Epithelial cell of proximal tubule (primary cell): Measurements from ENCODE around the gene HMBS. TPM values are rescaled to one million over a fixed set of nuclear protein-coding genes. Genes with fewer than 3 reads are reported as not detected.

Source experiments
- DNase-seq: peaks from one replicate; pipeline ENCODE4 v3.0.0-alpha.2; 2011; ENCODE audit warnings: low read depth
- H3K4me3 ChIP-seq: 2 replicates; pipeline ENCODE4 v1.5.1; 2011; ENCODE audit warnings: low read depth, mild to moderate bottlenecking, low read length
- total RNA-seq: library from RNA; depleted of rRNA; stranded (reverse); fragments of >200 nt; gene quantifications from 2 replicates; pipeline ENCODE4 v1.2.3, GENCODE V29; 2015
- TF ChIP-seq, protein P1 (sequence below): conservative IDR thresholded peaks from 2 replicates; pipeline ENCODE4 v1.5.1; 2012; ENCODE audit warnings: low read depth, mild to moderate bottlenecking, low read length

Gene HMBS
- total RNA-seq, 1 donor from 2014 or later, result 17.0 TPM

DNA sequence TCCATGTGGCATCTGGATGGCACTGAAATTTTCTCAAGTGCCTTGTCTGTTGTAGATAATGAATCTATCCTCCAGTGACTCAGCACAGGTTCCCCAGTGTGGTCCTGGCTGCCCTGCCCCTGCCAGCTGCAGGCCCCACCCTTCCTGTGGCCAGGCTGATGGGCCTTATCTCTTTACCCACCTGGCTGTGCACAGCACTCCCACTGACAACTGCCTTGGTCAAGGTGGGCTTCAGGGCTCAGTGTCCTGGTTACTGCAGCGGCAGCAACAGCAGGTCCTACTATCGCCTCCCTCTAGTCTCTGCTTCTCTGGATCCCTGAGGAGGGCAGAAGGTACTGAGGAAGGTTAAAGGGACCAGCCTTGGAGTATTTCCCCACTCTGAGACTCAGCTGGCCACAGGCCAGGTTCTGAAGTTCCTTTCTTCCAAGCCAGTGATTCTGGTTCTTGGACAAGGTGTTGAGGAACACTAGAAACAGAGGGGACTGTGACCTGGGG, 3.1 kb downstream of the HMBS start:
- TF ChIP-seq, protein P1, sequence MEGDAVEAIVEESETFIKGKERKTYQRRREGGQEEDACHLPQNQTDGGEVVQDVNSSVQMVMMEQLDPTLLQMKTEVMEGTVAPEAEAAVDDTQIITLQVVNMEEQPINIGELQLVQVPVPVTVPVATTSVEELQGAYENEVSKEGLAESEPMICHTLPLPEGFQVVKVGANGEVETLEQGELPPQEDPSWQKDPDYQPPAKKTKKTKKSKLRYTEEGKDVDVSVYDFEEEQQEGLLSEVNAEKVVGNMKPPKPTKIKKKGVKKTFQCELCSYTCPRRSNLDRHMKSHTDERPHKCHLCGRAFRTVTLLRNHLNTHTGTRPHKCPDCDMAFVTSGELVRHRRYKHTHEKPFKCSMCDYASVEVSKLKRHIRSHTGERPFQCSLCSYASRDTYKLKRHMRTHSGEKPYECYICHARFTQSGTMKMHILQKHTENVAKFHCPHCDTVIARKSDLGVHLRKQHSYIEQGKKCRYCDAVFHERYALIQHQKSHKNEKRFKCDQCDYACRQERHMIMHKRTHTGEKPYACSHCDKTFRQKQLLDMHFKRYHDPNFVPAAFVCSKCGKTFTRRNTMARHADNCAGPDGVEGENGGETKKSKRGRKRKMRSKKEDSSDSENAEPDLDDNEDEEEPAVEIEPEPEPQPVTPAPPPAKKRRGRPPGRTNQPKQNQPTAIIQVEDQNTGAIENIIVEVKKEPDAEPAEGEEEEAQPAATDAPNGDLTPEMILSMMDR, result no peak
- no peak for DNase-seq
- H3K4me3 ChIP-seq, result no peak overlapping the region

DNA sequence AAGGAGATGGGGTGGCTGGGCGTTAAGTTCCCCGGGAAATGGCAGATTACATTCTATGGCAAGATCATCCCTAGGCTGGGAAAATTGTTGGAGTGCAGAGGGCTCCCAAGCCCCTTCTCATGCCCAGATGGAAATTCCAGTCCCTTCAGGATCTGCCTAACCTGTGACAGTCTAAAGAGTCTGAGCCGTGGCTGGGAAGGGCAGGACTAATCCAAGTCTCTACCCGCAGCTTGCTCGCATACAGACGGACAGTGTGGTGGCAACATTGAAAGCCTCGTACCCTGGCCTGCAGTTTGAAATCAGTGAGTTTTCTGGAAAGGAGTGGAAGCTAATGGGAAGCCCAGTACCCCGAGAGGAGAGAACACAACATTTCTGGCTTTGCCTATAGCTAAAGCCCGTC, 3.7 kb downstream of the HMBS start:
- DNase-seq, result no peak
- H3K4me3 ChIP-seq, result no peak overlapping the region
- TF ChIP-seq, protein P1, result no peak

DNA sequence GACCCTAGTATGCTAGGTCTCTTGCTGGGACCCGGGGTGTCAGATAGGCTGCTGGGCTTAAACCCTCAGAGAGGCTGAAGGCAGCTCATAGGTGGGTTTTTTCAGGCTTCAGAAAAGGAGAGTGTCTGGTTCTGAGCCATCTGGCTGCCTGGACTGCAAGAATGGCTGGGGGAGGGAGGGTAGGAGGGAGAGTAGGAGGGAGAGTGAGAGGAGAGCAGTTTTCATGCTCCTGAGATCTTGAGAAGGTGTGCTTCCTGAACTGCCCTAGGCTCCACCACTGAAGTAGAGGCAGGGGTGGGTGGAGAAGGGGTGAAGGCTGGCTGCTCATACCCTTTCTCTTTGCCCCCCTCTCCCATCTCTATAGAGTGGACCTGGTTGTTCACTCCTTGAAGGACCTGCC, 4.6 kb downstream of the HMBS start:
- no peak for DNase-seq
- TF ChIP-seq, protein P1, result no peak
- no peak overlapping the region for H3K4me3 ChIP-seq

DNA sequence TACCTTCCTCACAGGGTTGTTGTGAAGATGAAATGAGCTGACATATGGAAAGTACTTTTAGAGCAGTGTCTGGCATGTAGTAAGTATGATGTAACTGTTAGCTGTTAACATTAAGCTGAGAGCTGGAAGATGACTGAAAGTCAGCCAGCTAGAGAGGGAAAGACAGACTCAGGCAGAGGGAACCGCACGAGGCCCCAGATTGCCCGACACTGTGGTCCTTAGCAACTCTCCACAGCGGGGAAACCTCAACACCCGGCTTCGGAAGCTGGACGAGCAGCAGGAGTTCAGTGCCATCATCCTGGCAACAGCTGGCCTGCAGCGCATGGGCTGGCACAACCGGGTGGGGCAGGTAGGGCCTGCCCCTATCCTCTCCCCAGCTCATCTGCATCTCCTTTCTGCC, 6.5 kb downstream of the HMBS start:
- TF ChIP-seq, protein P1, result no peak
- H3K4me3 ChIP-seq, result no peak overlapping the region
- no peak for DNase-seq

DNA sequence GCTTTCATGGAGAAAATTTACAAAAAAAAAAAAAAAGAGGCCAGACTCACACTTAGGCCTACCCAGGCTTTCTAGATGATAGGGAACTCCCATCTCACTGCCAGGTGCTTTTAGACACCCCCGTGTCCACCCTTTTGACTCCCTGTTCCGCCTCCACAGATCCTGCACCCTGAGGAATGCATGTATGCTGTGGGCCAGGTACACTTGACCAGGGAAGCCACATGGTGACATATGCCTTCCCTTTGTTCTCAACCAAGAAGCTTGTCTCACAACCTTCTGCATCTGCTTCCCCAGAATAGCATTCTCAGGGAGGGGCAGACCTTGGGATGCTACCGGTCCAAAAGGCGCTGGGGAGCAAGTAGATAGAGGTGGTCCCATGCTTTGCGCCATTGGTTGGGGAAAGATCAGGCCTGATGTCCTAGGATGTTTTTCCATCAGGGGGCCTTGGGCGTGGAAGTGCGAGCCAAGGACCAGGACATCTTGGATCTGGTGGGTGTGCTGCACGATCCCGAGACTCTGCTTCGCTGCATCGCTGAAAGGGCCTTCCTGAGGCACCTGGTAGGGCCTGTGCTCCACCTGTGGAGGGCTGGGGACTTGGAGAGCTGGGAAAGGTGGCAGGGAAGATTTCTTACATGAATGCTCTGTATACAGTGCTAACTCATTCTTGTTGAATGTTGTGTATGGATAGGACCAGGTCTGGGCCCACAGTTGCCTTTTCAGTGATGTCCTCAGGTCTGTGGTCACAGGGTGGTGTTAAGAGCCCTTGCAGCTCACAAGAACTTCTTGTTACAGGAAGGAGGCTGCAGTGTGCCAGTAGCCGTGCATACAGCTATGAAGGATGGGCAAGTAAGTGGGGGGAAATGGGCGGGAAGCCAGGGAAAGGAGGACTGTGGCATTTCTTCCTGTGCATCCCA, 7.5 kb downstream of the HMBS start:
- TF ChIP-seq, protein P1, result no peak
- H3K4me3 ChIP-seq, result no peak overlapping the region
- DNase-seq, result no peak

DNA sequence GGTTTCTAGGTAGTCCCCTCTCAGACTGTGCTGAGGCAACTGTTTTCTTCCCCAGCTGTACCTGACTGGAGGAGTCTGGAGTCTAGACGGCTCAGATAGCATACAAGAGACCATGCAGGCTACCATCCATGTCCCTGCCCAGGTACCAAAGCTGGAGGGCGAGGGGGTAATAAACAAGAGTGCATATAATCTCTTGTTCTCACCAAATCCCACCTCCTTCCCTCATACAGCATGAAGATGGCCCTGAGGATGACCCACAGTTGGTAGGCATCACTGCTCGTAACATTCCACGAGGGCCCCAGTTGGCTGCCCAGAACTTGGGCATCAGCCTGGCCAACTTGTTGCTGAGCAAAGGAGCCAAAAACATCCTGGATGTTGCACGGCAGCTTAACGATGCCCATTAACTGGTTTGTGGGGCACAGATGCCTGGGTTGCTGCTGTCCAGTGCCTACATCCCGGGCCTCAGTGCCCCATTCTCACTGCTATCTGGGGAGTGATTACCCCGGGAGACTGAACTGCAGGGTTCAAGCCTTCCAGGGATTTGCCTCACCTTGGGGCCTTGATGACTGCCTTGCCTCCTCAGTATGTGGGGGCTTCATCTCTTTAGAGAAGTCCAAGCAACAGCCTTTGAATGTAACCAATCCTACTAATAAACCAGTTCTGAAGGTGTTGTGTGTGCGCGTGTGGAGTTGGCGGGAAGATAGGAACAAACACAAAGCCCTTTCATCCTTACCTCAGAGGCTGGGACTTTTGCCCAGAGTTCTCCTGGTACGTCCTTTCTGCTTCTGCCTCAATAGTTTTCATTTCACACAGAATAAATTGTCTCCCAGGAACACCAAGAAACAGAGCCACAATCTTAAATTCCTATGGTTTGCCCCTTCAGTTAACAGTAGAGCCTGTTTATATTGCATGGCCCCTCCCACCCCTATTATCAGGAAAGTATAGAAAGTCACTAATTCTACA, 8.5 kb downstream of the HMBS start:
- DNase-seq, result no peak
- TF ChIP-seq, protein P1, result no peak
- peak overlapping the region; percentile 82 for H3K4me3 ChIP-seq
